H1 (cell line): ENCODE data around the gene SEC61B. TPM values are rescaled to one million over a fixed set of nuclear protein-coding genes. Genes with fewer than 3 reads are reported as not detected.
A peak's percentile ranks its signal among the peaks of the same experiment; 100 is the strongest.

Experiments
- GTF2F1 ChIP-seq: IDR thresholded peaks from 2 replicates; pipeline ENCODE4 v1.6.1; 2012; ENCODE audit warnings: low read depth, low read length, improper control_type of control experiment, borderline replicate concordance
- MAFK ChIP-seq: IDR thresholded peaks from 2 replicates; pipeline ENCODE4 v1.6.1; 2012; ENCODE audit warnings: low read depth, mild to moderate bottlenecking, improper control_type of control experiment, low read length
- RAD21 ChIP-seq, 2 experiments: IDR thresholded peaks in 1 of 2; conservative IDR thresholded peaks in 1 of 2; 2 replicates each; pipeline ENCODE4 v1.6.1; 2011; ENCODE audit warnings: low read depth in 2 of 2, low read length in 2 of 2, improper control_type of control experiment in 1 of 2, inconsistent platforms in 1 of 2, mild to moderate bottlenecking in 1 of 2, moderate library complexity in 1 of 2
- TEAD4 ChIP-seq: IDR thresholded peaks from 2 replicates; pipeline ENCODE4 v1.6.1; 2012; ENCODE audit warnings: low read depth, low read length, inconsistent platforms, mixed read lengths
- polyA plus RNA-seq, 7 experiments: library from polyadenylated mRNA; depleted of rRNA in 3 of 7; stranded (reverse) in 5 of 7; unstranded in 2 of 7; fragments of >200 nt in 5 of 7; fragments of 200-250 nt in 2 of 7; gene quantifications; 1 replicate in 5 of 7; 2 replicates in 1 of 7; 4 replicates in 1 of 7; pipeline versions ENCODE4 v1.2.1 to v1.2.3, GENCODE V29; 2011 to 2013; ENCODE audit warnings: missing spikeins in 2 of 7, mixed read lengths in 2 of 7
- total RNA-seq: library from RNA; stranded (reverse); fragmentation: NEBNext Ultra II Directional; extraction: Animal tissue kit (Norgen Biotek cat#: 25700); gene quantifications from 2 replicates; pipeline ENCODE4 v1.2.1, GENCODE V29; 2021
- TF ChIP-seq, protein P1 (sequence below): IDR thresholded peaks from 2 replicates; pipeline ENCODE4 v1.6.1; 2011; ENCODE audit warnings: low read length, improper control_type of control experiment

SEC61B gene
- total and polyA plus RNA-seq, 2 of the 8 experiments (the other 6 are each of a cell fraction or from before 2014, with no cell fraction given) = 155 to 379 TPM

DNA sequence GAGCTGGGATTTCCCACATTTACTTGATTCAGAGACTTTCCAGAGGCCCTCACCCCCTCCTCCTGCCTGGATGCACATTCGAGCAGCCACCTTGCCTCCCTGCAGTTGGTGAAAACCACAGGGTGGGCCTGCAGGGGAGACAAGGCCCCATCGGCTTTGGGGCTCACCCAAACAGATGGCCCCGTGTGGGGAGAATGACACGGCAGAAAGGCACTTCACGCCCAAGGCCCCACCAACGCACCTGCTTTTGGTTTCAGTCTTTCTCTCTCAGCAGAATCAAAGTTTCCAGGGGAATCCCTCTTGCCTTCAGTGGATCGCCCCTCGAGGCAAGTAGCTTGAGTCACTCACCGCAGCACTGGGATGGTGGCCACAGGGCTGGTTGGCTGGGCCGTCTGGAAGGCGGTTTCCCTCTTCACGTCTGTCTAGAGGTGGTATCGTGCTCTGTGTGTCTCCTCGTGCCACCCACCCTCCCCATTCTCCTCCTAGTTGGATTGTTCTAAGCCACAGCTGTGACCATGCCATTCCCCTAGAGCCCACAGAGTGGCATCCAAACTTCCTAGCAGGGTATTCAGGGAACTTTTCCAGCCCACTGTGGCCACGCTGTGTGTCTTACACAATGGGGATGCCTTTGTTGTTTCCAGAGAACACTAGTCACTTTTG, 31.8 kb downstream of the SEC61B start (continued):
- no peak for TF ChIP-seq TEAD4
- peak; percentile 17 to 35; a peak in 1 of 4 replicates for TF ChIP-seq RAD21 (IDR thresholded peaks at IDR 0.05 in 1 of 2, conservative IDR thresholded peaks at IDR 0.05 in 1 of 2; ENCODE audit: low read depth in 2 of 2, low read length in 2 of 2)
- no peak for TF ChIP-seq GTF2F1
- TF ChIP-seq, protein P1, sequence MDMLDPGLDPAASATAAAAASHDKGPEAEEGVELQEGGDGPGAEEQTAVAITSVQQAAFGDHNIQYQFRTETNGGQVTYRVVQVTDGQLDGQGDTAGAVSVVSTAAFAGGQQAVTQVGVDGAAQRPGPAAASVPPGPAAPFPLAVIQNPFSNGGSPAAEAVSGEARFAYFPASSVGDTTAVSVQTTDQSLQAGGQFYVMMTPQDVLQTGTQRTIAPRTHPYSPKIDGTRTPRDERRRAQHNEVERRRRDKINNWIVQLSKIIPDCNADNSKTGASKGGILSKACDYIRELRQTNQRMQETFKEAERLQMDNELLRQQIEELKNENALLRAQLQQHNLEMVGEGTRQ = no peak
- TF ChIP-seq MAFK = no peak
